IPS-18a (cell line): ENCODE data around the gene RAB35.

Experiments used
- H3K27ac ChIP-seq: one replicate; pipeline ENCODE4 v1.5.1; 2013; ENCODE audit warnings: low read length
- H3K27me3 ChIP-seq: one replicate; pipeline ENCODE4 v1.6.1; 2013; ENCODE audit warnings: mild to moderate bottlenecking, low read length; ENCODE audit not compliant: control insufficient read depth, insufficient read depth
- H3K36me3 ChIP-seq: one replicate; pipeline ENCODE4 v1.6.1; 2013; ENCODE audit warnings: low read depth, low read length; ENCODE audit not compliant: control insufficient read depth
- H3K4me1 ChIP-seq: one replicate; pipeline ENCODE4 v1.6.1; 2013; ENCODE audit warnings: low read depth, low read length; ENCODE audit not compliant: control insufficient read depth
- H3K4me3 ChIP-seq: one replicate; pipeline ENCODE4 v1.5.1; 2013; ENCODE audit warnings: low read length
- H3K9ac ChIP-seq: one replicate; pipeline ENCODE4 v1.6.1; 2013; ENCODE audit warnings: mild to moderate bottlenecking, low read length, moderate library complexity
- H3K9me3 ChIP-seq: one replicate; pipeline ENCODE4 v1.6.1; 2013; ENCODE audit warnings: low read depth, low read length; ENCODE audit not compliant: control insufficient read depth

RAB35 gene

GRCh38 chr12:120145164-120145563 lies 28.6 kb upstream of the RAB35 start:
- Histone ChIP-seq H3K27me3 (no peaks in the 10 kb centered on the region), H3K9me3 (no peaks in the 10 kb centered on the region), H3K9ac (no peak overlapping the region), H3K4me1 (no peaks in the 10 kb centered on the region), H3K36me3 (peaks cover 94% of the 10 kb centered on the region), H3K27ac (no peak overlapping the region), H3K4me3 (no peak overlapping the region)

GRCh38 chr12:120144215-120144614 lies 27.7 kb upstream of the RAB35 start:
- H3K4me1 ChIP-seq = no peaks in the 10 kb centered on the region
- peaks cover 93% of the 10 kb centered on the region for H3K36me3 ChIP-seq
- H3K27me3 ChIP-seq = no peaks in the 10 kb centered on the region
- no peak overlapping the region for H3K4me3 ChIP-seq
- no peak overlapping the region for H3K27ac ChIP-seq
- H3K9me3 ChIP-seq = no peaks in the 10 kb centered on the region
- no peak overlapping the region for H3K9ac ChIP-seq

GRCh38 chr12:120142231-120142877 lies 25.8 kb upstream of the RAB35 start:
- Histone ChIP-seq H3K9ac (no peak overlapping the region), H3K36me3 (peaks cover 89% of the 10 kb centered on the region), H3K27ac (no peak overlapping the region)

GRCh38 chr12:120141336-120141735 lies 24.8 kb upstream of the RAB35 start:
- Histone ChIP-seq H3K9me3 (no peaks in the 10 kb centered on the region), H3K9ac (no peak overlapping the region), H3K27ac (no peak overlapping the region), H3K4me3 (no peak overlapping the region), H3K4me1 (no peaks in the 10 kb centered on the region), H3K36me3 (peaks cover 89% of the 10 kb centered on the region), H3K27me3 (no peaks in the 10 kb centered on the region)

More at GRCh38 chr12:120142231-120142877, 25.8 kb upstream of the RAB35 start:
- no peaks in the 10 kb centered on the region for H3K4me1 ChIP-seq
- no peaks in the 10 kb centered on the region for H3K9me3 ChIP-seq
- no peaks in the 10 kb centered on the region for H3K27me3 ChIP-seq
- no peak overlapping the region for H3K4me3 ChIP-seq

- no peaks in the 10 kb centered on the region for H3K27me3 ChIP-seq
- no peaks in the 10 kb centered on the region for H3K4me1 ChIP-seq
- no peaks in the 10 kb centered on the region for H3K9me3 ChIP-seq
- H3K4me3 ChIP-seq = no peak overlapping the region
- peaks cover 89% of the 10 kb centered on the region for H3K36me3 ChIP-seq
- no peak overlapping the region for H3K9ac ChIP-seq
- no peak overlapping the region for H3K27ac ChIP-seq
Measured at GRCh38 chr12:120140603-120141002, 24.1 kb upstream of the RAB35 start.

GRCh38 chr12:120139958-120140357 lies 23.4 kb upstream of the RAB35 start:
- Histone ChIP-seq H3K27me3 (no peaks in the 10 kb centered on the region), H3K36me3 (peaks cover 85% of the 10 kb centered on the region), H3K4me3 (no peak overlapping the region), H3K9me3 (no peaks in the 10 kb centered on the region), H3K9ac (no peak overlapping the region), H3K4me1 (no peaks in the 10 kb centered on the region), H3K27ac (no peak overlapping the region)

GRCh38 chr12:120138366-120138765 lies 21.8 kb upstream of the RAB35 start:
- peaks cover 85% of the 10 kb centered on the region for H3K36me3 ChIP-seq
- H3K4me3 ChIP-seq = no peak overlapping the region
- no peaks in the 10 kb centered on the region for H3K27me3 ChIP-seq
- H3K9ac ChIP-seq = no peak overlapping the region
- H3K4me1 ChIP-seq = no peaks in the 10 kb centered on the region
- H3K9me3 ChIP-seq = no peaks in the 10 kb centered on the region
- no peak overlapping the region for H3K27ac ChIP-seq

GRCh38 chr12:120137833-120138232 lies 21.3 kb upstream of the RAB35 start:
- H3K4me1 ChIP-seq = no peaks in the 10 kb centered on the region
- H3K9ac ChIP-seq = no peak overlapping the region
- no peaks in the 10 kb centered on the region for H3K9me3 ChIP-seq
- H3K27me3 ChIP-seq = no peaks in the 10 kb centered on the region
- no peak overlapping the region for H3K4me3 ChIP-seq
- H3K36me3 ChIP-seq = peaks cover 88% of the 10 kb centered on the region
- no peak overlapping the region for H3K27ac ChIP-seq

GRCh38 chr12:120136093-120136770 lies 19.7 kb upstream of the RAB35 start:
- H3K9ac ChIP-seq = no peak overlapping the region
- H3K27me3 ChIP-seq = no peaks in the 10 kb centered on the region
- no peak overlapping the region for H3K27ac ChIP-seq
- peaks cover 90% of the 10 kb centered on the region for H3K36me3 ChIP-seq
- no peak overlapping the region for H3K4me3 ChIP-seq
- no peaks in the 10 kb centered on the region for H3K4me1 ChIP-seq
- no peaks in the 10 kb centered on the region for H3K9me3 ChIP-seq

GRCh38 chr12:120134307-120134980 lies 17.9 kb upstream of the RAB35 start:
- no peaks in the 10 kb centered on the region for H3K4me1 ChIP-seq
- H3K4me3 ChIP-seq = no peak overlapping the region
- peaks cover 90% of the 10 kb centered on the region for H3K36me3 ChIP-seq
- H3K27ac ChIP-seq = no peak overlapping the region
- H3K9ac ChIP-seq = no peak overlapping the region
- no peaks in the 10 kb centered on the region for H3K27me3 ChIP-seq
- no peaks in the 10 kb centered on the region for H3K9me3 ChIP-seq

- no peak overlapping the region for H3K4me3 ChIP-seq
- no peak overlapping the region for H3K9ac ChIP-seq
- H3K27me3 ChIP-seq = no peaks in the 10 kb centered on the region
- no peaks in the 10 kb centered on the region for H3K9me3 ChIP-seq
- H3K36me3 ChIP-seq = peaks cover 88% of the 10 kb centered on the region
- H3K27ac ChIP-seq = no peak overlapping the region
- H3K4me1 ChIP-seq = no peaks in the 10 kb centered on the region
Measured at GRCh38 chr12:120132863-120133385, 16.4 kb upstream of the RAB35 start.
